Vagina (tissue), 2 donors: ENCODE measurements around the gene NCR2. TPM values are rescaled to one million over a fixed set of nuclear protein-coding genes. Genes with fewer than 3 reads are reported as not detected.
"Not testable (repeated sequence)": the region's sequence is repeated elsewhere in the genome, so short reads cannot be mapped to it uniquely, and the experiment has no call there.

Experiments
- DNase-seq, 2 donors: peaks; one replicate each; pipeline ENCODE4 v3.0.0-alpha.2; 2017; ENCODE audit errors: extremely low spot score in 2 of 2
- H3K27ac ChIP-seq: fragments of 200-600 bp; sonication (generic); one replicate; pipeline ENCODE4 v1.5.1; 2019
- H3K27me3 ChIP-seq: fragments of 200-600 bp; sonication (generic); one replicate; pipeline ENCODE4 v1.5.1; 2019
- H3K36me3 ChIP-seq, 2 donors: fragments of 200-600 bp; sonication (generic); one replicate each; pipeline ENCODE4 v1.5.1; 2017 to 2019
- H3K4me1 ChIP-seq: fragments of 200-600 bp; sonication (generic); one replicate; pipeline ENCODE4 v1.5.1; 2019
- H3K4me3 ChIP-seq, 2 donors: fragments of 200-600 bp; sonication (generic); 1 replicate in 1 of 2; 2 replicates in 1 of 2; pipeline ENCODE4 v1.5.1; 2016 to 2019
- H3K9me3 ChIP-seq: fragments of 200-600 bp; sonication (generic); one replicate; pipeline ENCODE4 v1.5.1; 2019
- CTCF ChIP-seq, 3 experiments: fragments of 450-650 bp in 2 of 3; fragments of 200-600 bp in 1 of 3; sonication (generic) in 1 of 3; IDR thresholded peaks; one replicate each; pipeline ENCODE4 v1.5.1; 2017 to 2019; ENCODE audit warnings: antibody characterized with exemption in 3 of 3, mild to moderate bottlenecking in 2 of 3, moderate library complexity in 2 of 3
- POLR2A ChIP-seq, 2 donors: fragments of 450-650 bp; IDR thresholded peaks; one replicate each; pipeline ENCODE4 v1.6.1; 2017; ENCODE audit warnings: antibody characterized with exemption in 2 of 2, mild to moderate bottlenecking in 2 of 2, moderate library complexity in 2 of 2
- POLR2AphosphoS5 ChIP-seq, 2 donors: sonication (generic); formaldehyde crosslinking; IDR thresholded peaks; one replicate each; pipeline ENCODE4 v1.9.0; 2017; ENCODE audit warnings: antibody characterized with exemption in 2 of 2, mild to moderate bottlenecking in 2 of 2, low read depth in 1 of 2; ENCODE audit not compliant: insufficient read depth in 1 of 2
- intact Hi-C: fragments of 100-400 bp; cut with DNase I; formaldehyde crosslinking; loops from one replicate; pipeline ENCODE4 v1.15.1; 2023
- total RNA-seq: library from RNA; depleted of rRNA; stranded (reverse); fragments of >200 nt; gene quantifications from one replicate; pipeline ENCODE4 v1.2.3, GENCODE V29; 2016

NCR2 gene
- total RNA-seq, 1 donor from 2014 or later: not detected

GRCh38 chr6:41291717-41292116, 43.7 kb upstream of the NCR2 start:
- H3K27ac ChIP-seq: no peak overlapping the region
- H3K9me3 ChIP-seq: no peaks in the 10 kb centered on the region
- DNase-seq: no peak
- no peak overlapping the region for H3K4me3 ChIP-seq
- TF ChIP-seq POLR2A (IDR thresholded peaks at IDR 0.05): no peak
- TF ChIP-seq CTCF (IDR thresholded peaks at IDR 0.05): no peak
- no peak for TF ChIP-seq POLR2AphosphoS5 (IDR thresholded peaks at IDR 0.05; ENCODE audit: insufficient read depth in 1 of 2, low read depth in 1 of 2)
- no peaks in the 10 kb centered on the region for H3K4me1 ChIP-seq
- H3K27me3 ChIP-seq: no peaks in the 10 kb centered on the region
- no peaks in the 10 kb centered on the region for H3K36me3 ChIP-seq
- intact Hi-C loops: no loop called here

- no peaks in the 10 kb centered on the region for H3K27me3 ChIP-seq
- TF ChIP-seq POLR2AphosphoS5 (IDR thresholded peaks at IDR 0.05; ENCODE audit: insufficient read depth in 1 of 2, low read depth in 1 of 2) (no peak), POLR2A (IDR thresholded peaks at IDR 0.05) (no peak), CTCF (IDR thresholded peaks at IDR 0.05) (no peak)
These were observed 41.1 kb upstream of the NCR2 start for GRCh38 chr6:41294214-41294872.

GRCh38 chr6:41297248-41297647, 38.2 kb upstream of the NCR2 start:
- H3K4me3 ChIP-seq, H3K27ac ChIP-seq, H3K27me3 ChIP-seq, DNase-seq, H3K4me1 ChIP-seq, H3K9me3 ChIP-seq, intact Hi-C loops, H3K36me3 ChIP-seq: not testable (repeated sequence)

More at GRCh38 chr6:41294214-41294872, 41.1 kb upstream of the NCR2 start:
- no peak for DNase-seq
- H3K36me3 ChIP-seq: no peaks in the 10 kb centered on the region
- intact Hi-C loops: no loop called here
- H3K4me1 ChIP-seq: no peaks in the 10 kb centered on the region
- no peak overlapping the region for H3K27ac ChIP-seq
- no peaks in the 10 kb centered on the region for H3K9me3 ChIP-seq
- no peak overlapping the region for H3K4me3 ChIP-seq

- intact Hi-C loops: no loop called here
- Histone ChIP-seq H3K4me1 (no peaks in the 10 kb centered on the region), H3K27ac (no peak overlapping the region), H3K27me3 (no peaks in the 10 kb centered on the region), H3K4me3 (no peak overlapping the region), H3K36me3 (no peaks in the 10 kb centered on the region), H3K9me3 (no peaks in the 10 kb centered on the region)
- TF ChIP-seq POLR2AphosphoS5 (IDR thresholded peaks at IDR 0.05; ENCODE audit: insufficient read depth in 1 of 2, low read depth in 1 of 2) (no peak), CTCF (IDR thresholded peaks at IDR 0.05) (no peak), POLR2A (IDR thresholded peaks at IDR 0.05) (no peak)
- DNase-seq: no peak
These were observed 36.5 kb upstream of the NCR2 start for GRCh38 chr6:41298785-41299502.

- H3K4me1 ChIP-seq: no peaks in the 10 kb centered on the region
- no peak for TF ChIP-seq POLR2A (IDR thresholded peaks at IDR 0.05)
- no peak for TF ChIP-seq CTCF (IDR thresholded peaks at IDR 0.05)
- no peak for TF ChIP-seq POLR2AphosphoS5 (IDR thresholded peaks at IDR 0.05; ENCODE audit: insufficient read depth in 1 of 2, low read depth in 1 of 2)
- no peak for DNase-seq
- H3K27me3 ChIP-seq: no peaks in the 10 kb centered on the region
- H3K9me3 ChIP-seq: no peaks in the 10 kb centered on the region
- intact Hi-C loops: no loop called here
- no peaks in the 10 kb centered on the region for H3K36me3 ChIP-seq
- H3K27ac ChIP-seq: no peak overlapping the region
- H3K4me3 ChIP-seq: no peak overlapping the region
These were observed 32.8 kb upstream of the NCR2 start for GRCh38 chr6:41302638-41303037.
